T-helper 1 cell treated with Interleukin-12 subunit alpha and Interleukin-12 subunit beta and Interleukin-4 antibody, amounts not matched to agents 30 μg/mL and 1 μg/mL, for 36 hours (primary cell): ENCODE results near the gene DTD2.
A peak's percentile ranks its signal among the peaks of the same experiment; 100 is the strongest.

ENCODE experiments used
- H3K27ac Mint-ChIP-seq: one replicate; pipeline ENCODE4 v1.8.0; 2021; ENCODE audit warnings: mild to moderate bottlenecking, mixed read lengths
- H3K27me3 Mint-ChIP-seq: one replicate; pipeline ENCODE4 v1.8.0; 2021; ENCODE audit warnings: low read depth, mixed read lengths
- H3K36me3 Mint-ChIP-seq: one replicate; pipeline ENCODE4 v1.8.0; 2021; ENCODE audit warnings: low read depth, mixed read lengths
- H3K4me1 Mint-ChIP-seq: one replicate; pipeline ENCODE4 v1.8.0; 2021; ENCODE audit warnings: low read depth, mixed read lengths
- H3K4me3 Mint-ChIP-seq: one replicate; pipeline ENCODE4 v1.8.0; 2021; ENCODE audit warnings: mild to moderate bottlenecking, moderate library complexity, mixed read lengths
- H3K9me3 Mint-ChIP-seq: one replicate; pipeline ENCODE4 v1.8.0; 2021; ENCODE audit warnings: mixed read lengths

The DTD2 gene

GRCh38 chr14:31428011-31428410, 29.3 kb downstream of the DTD2 start:
- Mint-ChIP-seq H3K9me3 (peaks cover 6% of the 10 kb centered on the region), H3K36me3 (peaks cover 5% of the 10 kb centered on the region), H3K27ac (no peak overlapping the region), H3K4me1 (no peaks in the 10 kb centered on the region), H3K27me3 (no peaks in the 10 kb centered on the region), H3K4me3 (no peak overlapping the region)

- Mint-ChIP-seq H3K27ac (no peak overlapping the region), H3K4me1 (no peaks in the 10 kb centered on the region), H3K36me3 (peaks cover 3% of the 10 kb centered on the region), H3K4me3 (no peak overlapping the region), H3K9me3 (no peaks in the 10 kb centered on the region), H3K27me3 (no peaks in the 10 kb centered on the region)
Observed at GRCh38 chr14:31426663-31427062, 30.6 kb downstream of the DTD2 start.

- Mint-ChIP-seq H3K36me3 (no peaks in the 10 kb centered on the region), H3K9me3 (no peaks in the 10 kb centered on the region), H3K27ac (no peak overlapping the region), H3K4me3 (no peak overlapping the region), H3K27me3 (no peaks in the 10 kb centered on the region), H3K4me1 (peaks cover 6% of the 10 kb centered on the region)
Observed at GRCh38 chr14:31425905-31426304, 31.4 kb downstream of the DTD2 start.

- Mint-ChIP-seq H3K36me3 (no peaks in the 10 kb centered on the region), H3K27ac (peak overlapping the region; percentile 84), H3K9me3 (no peaks in the 10 kb centered on the region), H3K4me3 (peak overlapping the region; percentile 98), H3K27me3 (peaks cover 5% of the 10 kb centered on the region), H3K4me1 (peaks cover 20% of the 10 kb centered on the region)
Observed at GRCh38 chr14:31421200-31421599, 36.1 kb downstream of the DTD2 start.

- Mint-ChIP-seq H3K9me3 (no peaks in the 10 kb centered on the region), H3K4me1 (peaks cover 20% of the 10 kb centered on the region), H3K4me3 (peak within 1 kb of the TSS; percentile 98), H3K27ac (peak within 1 kb of the TSS; percentile 84), H3K27me3 (peaks cover 5% of the 10 kb centered on the region), H3K36me3 (no peaks in the 10 kb centered on the region)
Observed at GRCh38 chr14:31420319-31421111, 36.8 kb downstream of the DTD2 start, which contains the start of gene HEATR5A. Gene HEATR5A (minus strand): TSS chr14:31420550. CDS start chr14:31402975, 17,575 bp downstream.

GRCh38 chr14:31419967-31420318, 37.4 kb downstream of the DTD2 start:
- Mint-ChIP-seq H3K27ac (peak overlapping the region; percentile 84), H3K27me3 (peaks cover 5% of the 10 kb centered on the region), H3K9me3 (no peaks in the 10 kb centered on the region), H3K4me3 (peak overlapping the region; percentile 98), H3K4me1 (peaks cover 20% of the 10 kb centered on the region), H3K36me3 (no peaks in the 10 kb centered on the region)

GRCh38 chr14:31419179-31419966, 37.9 kb downstream of the DTD2 start:
- no peaks in the 10 kb centered on the region for H3K9me3 Mint-ChIP-seq
- H3K27me3 Mint-ChIP-seq, result peaks cover 5% of the 10 kb centered on the region
- peak overlapping the region; percentile 98 for H3K4me3 Mint-ChIP-seq
- H3K4me1 Mint-ChIP-seq, result peaks cover 22% of the 10 kb centered on the region
- H3K27ac Mint-ChIP-seq, result no peak overlapping the region
- no peaks in the 10 kb centered on the region for H3K36me3 Mint-ChIP-seq

- peak overlapping the region; percentile 31 for H3K4me3 Mint-ChIP-seq
- H3K27me3 Mint-ChIP-seq, result peaks cover 5% of the 10 kb centered on the region
- H3K4me1 Mint-ChIP-seq, result peaks cover 27% of the 10 kb centered on the region
- H3K9me3 Mint-ChIP-seq, result no peaks in the 10 kb centered on the region
- H3K36me3 Mint-ChIP-seq, result no peaks in the 10 kb centered on the region
- no peak overlapping the region for H3K27ac Mint-ChIP-seq
Observed at GRCh38 chr14:31418440-31418839, 38.9 kb downstream of the DTD2 start.

- no peak overlapping the region for H3K27ac Mint-ChIP-seq
- H3K27me3 Mint-ChIP-seq, result peaks cover 3% of the 10 kb centered on the region
- H3K4me3 Mint-ChIP-seq, result no peak overlapping the region
- peaks cover 18% of the 10 kb centered on the region for H3K4me1 Mint-ChIP-seq
- H3K9me3 Mint-ChIP-seq, result no peaks in the 10 kb centered on the region
- H3K36me3 Mint-ChIP-seq, result peaks cover 2% of the 10 kb centered on the region
Observed at GRCh38 chr14:31414190-31414833, 43.0 kb downstream of the DTD2 start.

GRCh38 chr14:31411218-31411727, 46.0 kb downstream of the DTD2 start:
- Mint-ChIP-seq H3K27ac (no peak overlapping the region), H3K36me3 (peaks cover 2% of the 10 kb centered on the region), H3K4me3 (no peak overlapping the region), H3K27me3 (no peaks in the 10 kb centered on the region), H3K4me1 (peaks cover 10% of the 10 kb centered on the region), H3K9me3 (no peaks in the 10 kb centered on the region)

GRCh38 chr14:31410048-31410650, 47.2 kb downstream of the DTD2 start:
- Mint-ChIP-seq H3K9me3 (no peaks in the 10 kb centered on the region), H3K27ac (no peak overlapping the region), H3K36me3 (peaks cover 2% of the 10 kb centered on the region), H3K27me3 (no peaks in the 10 kb centered on the region), H3K4me3 (no peak overlapping the region), H3K4me1 (peaks cover 10% of the 10 kb centered on the region)

GRCh38 chr14:31408421-31408820, 48.9 kb downstream of the DTD2 start:
- Mint-ChIP-seq H3K27ac (no peak overlapping the region), H3K27me3 (no peaks in the 10 kb centered on the region), H3K4me3 (no peak overlapping the region), H3K36me3 (peaks cover 2% of the 10 kb centered on the region), H3K9me3 (no peaks in the 10 kb centered on the region), H3K4me1 (peaks cover 3% of the 10 kb centered on the region)

GRCh38 chr14:31405599-31406232, 51.6 kb downstream of the DTD2 start:
- Mint-ChIP-seq H3K4me3 (no peak overlapping the region), H3K9me3 (no peaks in the 10 kb centered on the region), H3K36me3 (peaks cover 6% of the 10 kb centered on the region), H3K4me1 (peaks cover 6% of the 10 kb centered on the region), H3K27me3 (no peaks in the 10 kb centered on the region), H3K27ac (no peak overlapping the region)

- no peaks in the 10 kb centered on the region for H3K9me3 Mint-ChIP-seq
- no peak overlapping the region for H3K4me3 Mint-ChIP-seq
- peaks cover 3% of the 10 kb centered on the region for H3K36me3 Mint-ChIP-seq
- H3K27ac Mint-ChIP-seq, result no peak overlapping the region
- no peaks in the 10 kb centered on the region for H3K27me3 Mint-ChIP-seq
- peaks cover 5% of the 10 kb centered on the region for H3K4me1 Mint-ChIP-seq
Observed at GRCh38 chr14:31405106-31405505, 52.2 kb downstream of the DTD2 start.
